Activated CD4-positive, alpha-beta T cell treated with anti-CD3 and anti-CD28 coated beads, Interleukin-2, amount 10 ng/mL, durations not matched to agents 7 days and 5 days (primary cell): Measurements from ENCODE around the gene CDC25C. TPM values are rescaled to one million over a fixed set of nuclear protein-coding genes. Genes with fewer than 3 reads are reported as not detected.

Experiments used
- CTCF ChIA-PET: fragments of 350-600 bp; sonication (Branson Sonifier 250); formaldehyde crosslinking; loops from one replicate; lab custom pipeline; 2021; ENCODE audit warnings: antibody characterized with exemption; lab: Charles Lee
- POLR2A ChIA-PET: fragments of 350-600 bp; sonication (Branson Sonifier 250); formaldehyde crosslinking; loops from one replicate; lab custom pipeline; 2021; ENCODE audit warnings: antibody characterized with exemption; lab: Charles Lee
- DNase-seq: peaks from one replicate; pipeline ENCODE4 v3.0.0-alpha.2; 2020
- H3K27ac Mint-ChIP-seq: one replicate; pipeline ENCODE4 v1.8.0; 2021; ENCODE audit warnings: mild to moderate bottlenecking, moderate library complexity, mixed read lengths
- H3K27me3 Mint-ChIP-seq: one replicate; pipeline ENCODE4 v1.8.0; 2021; ENCODE audit warnings: mixed read lengths
- H3K36me3 Mint-ChIP-seq: one replicate; pipeline ENCODE4 v1.8.0; 2021; ENCODE audit warnings: low read depth, mixed read lengths
- H3K4me1 Mint-ChIP-seq: one replicate; pipeline ENCODE4 v1.8.0; 2021; ENCODE audit warnings: mixed read lengths
- H3K4me3 Mint-ChIP-seq: one replicate; pipeline ENCODE4 v1.8.0; 2021; ENCODE audit warnings: mild to moderate bottlenecking, moderate library complexity, mixed read lengths
- H3K9me3 Mint-ChIP-seq: one replicate; pipeline ENCODE4 v1.8.0; 2021; ENCODE audit warnings: mixed read lengths
- total RNA-seq, 2 experiments: library from RNA; stranded (reverse); gene quantifications; one replicate each; pipeline ENCODE4 v1.2.3, GENCODE V29; 2021

The CDC25C gene
- total RNA-seq, 2 experiments from 2014 or later: 15.8 to 19.0 TPM

GRCh38 chr5:138354387-138354786 is 22.8 kb upstream of the CDC25C start:
- CTCF ChIA-PET: interaction anchor here (0.6 to 9.3 kb wide), 13 partner anchors 9 to 1068 kb away, joined by 3 to 444 read pairs (median 5); partner anchors contain the start of genes CDC25C and FAM53C
- no peaks in the 10 kb centered on the region for H3K27me3 Mint-ChIP-seq
- DNase-seq: no peak

DNA sequence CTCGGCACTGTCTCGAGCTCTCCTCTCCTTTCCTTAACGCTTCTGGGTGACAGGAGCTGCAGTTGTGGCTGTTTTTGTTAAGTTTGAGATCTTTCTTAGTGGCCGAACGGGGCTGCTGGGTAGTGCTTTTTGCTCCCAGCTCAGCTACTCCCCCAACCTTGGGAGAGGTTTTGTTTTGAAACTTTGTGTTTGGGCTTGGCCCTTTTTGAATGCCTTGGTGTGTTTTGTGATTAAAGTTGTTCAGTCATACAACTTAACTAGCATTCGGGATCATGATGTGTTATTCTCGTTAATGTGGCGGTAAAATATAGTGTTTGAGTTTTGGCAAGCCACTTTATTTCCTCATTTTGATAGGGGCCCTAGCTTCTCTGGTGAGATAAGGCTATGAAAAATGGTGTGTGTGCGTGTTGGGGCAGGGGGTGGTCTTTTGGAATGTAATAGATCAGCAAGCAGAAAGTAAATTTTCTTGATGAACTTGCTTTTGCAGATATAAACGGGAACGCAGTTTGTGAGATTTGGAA is 22.0 kb upstream of the CDC25C start:
- Mint-ChIP-seq H3K4me1 (peaks cover 47% of the 10 kb centered on the region), H3K4me3 (peak overlapping the region; percentile 93), H3K27me3 (no peaks in the 10 kb centered on the region), H3K36me3 (peaks cover 36% of the 10 kb centered on the region), H3K27ac (peak overlapping the region; percentile 98), H3K9me3 (peaks cover 6% of the 10 kb centered on the region)
- DNase-seq: no peak
- POLR2A ChIA-PET: interaction anchor here (0.6 to 2.1 kb wide), 4 partner anchors 16 to 319 kb away, joined by 3 to 10 read pairs (median 6); partner anchors contain the start of genes ETF1 and FAM53C
- CTCF ChIA-PET: interaction anchor here (0.6 to 9.3 kb wide), 44 partner anchors 8 to 938 kb away, joined by 3 to 444 read pairs (median 4); partner anchors contain the start of genes BRD8, CDC23, CDC25C and EGR1

More at GRCh38 chr5:138354387-138354786, 22.8 kb upstream of the CDC25C start:
- POLR2A ChIA-PET: interaction anchor here (2.1 kb wide), 1 partner anchor 17 kb away, joined by 10 read pairs; the partner anchor contains the start of gene FAM53C
- H3K4me3 Mint-ChIP-seq: peak overlapping the region; percentile 93
- H3K4me1 Mint-ChIP-seq: peaks cover 47% of the 10 kb centered on the region
- H3K9me3 Mint-ChIP-seq: peaks cover 6% of the 10 kb centered on the region
- peak overlapping the region; percentile 98 for H3K27ac Mint-ChIP-seq
- H3K36me3 Mint-ChIP-seq: peaks cover 30% of the 10 kb centered on the region

DNA sequence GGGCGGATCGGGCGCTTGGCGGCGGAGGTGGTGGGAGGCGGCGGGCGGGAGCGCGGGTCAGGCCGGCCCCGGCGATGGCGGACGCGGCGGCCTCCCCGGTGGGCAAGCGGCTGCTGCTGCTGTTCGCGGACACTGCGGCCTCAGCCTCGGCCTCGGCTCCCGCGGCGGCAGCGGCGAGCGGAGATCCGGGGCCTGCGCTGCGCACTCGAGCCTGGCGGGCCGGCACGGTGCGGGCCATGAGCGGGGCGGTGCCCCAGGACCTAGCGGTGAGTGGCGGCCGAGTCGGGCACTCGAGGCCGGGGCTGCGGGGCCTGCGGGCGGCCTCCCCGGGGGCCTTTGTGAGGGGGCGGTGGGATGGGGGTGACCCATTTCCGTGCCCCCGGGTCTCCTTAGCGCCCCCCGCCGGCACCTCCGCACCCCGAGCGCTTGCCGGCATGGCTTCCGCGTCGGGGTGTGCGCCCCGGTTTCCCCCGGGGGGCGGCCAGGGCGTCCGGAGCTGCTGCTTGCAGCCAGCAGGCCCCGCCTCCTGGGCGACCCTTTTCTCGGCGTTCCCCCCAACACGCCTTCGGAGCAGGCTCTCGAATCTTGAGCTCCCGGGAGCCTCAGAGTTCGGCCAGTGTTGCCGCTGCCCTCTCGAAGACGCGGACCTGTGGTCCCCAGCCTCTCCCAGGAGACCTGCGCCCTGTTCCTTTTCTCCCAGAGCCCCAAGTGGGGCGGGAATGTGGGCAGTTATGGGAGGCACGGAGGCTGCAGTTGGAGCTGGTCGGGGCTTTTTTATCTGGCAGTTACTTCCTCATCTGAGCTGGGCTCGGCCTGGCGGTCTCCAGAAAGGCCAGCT is 21.3 kb upstream of the CDC25C start:
- peaks cover 6% of the 10 kb centered on the region for H3K9me3 Mint-ChIP-seq
- CTCF ChIA-PET: interaction anchor here (0.6 to 9.3 kb wide), 85 partner anchors 8 to 1585 kb away, joined by 3 to 444 read pairs (median 4); partner anchors contain the start of genes BRD8, CDC23, CDC25C and EGR1
- no peaks in the 10 kb centered on the region for H3K27me3 Mint-ChIP-seq
- H3K36me3 Mint-ChIP-seq: peaks cover 41% of the 10 kb centered on the region
- peak; percentile 73 for DNase-seq
- POLR2A ChIA-PET: interaction anchor here (0.6 to 2.1 kb wide), 7 partner anchors 14 to 318 kb away, joined by 3 to 10 read pairs (median 5); partner anchors contain the start of genes CDC23, ETF1 and FAM53C
- peaks cover 47% of the 10 kb centered on the region for H3K4me1 Mint-ChIP-seq
- peak overlapping the region; percentile 98 for H3K27ac Mint-ChIP-seq
- H3K4me3 Mint-ChIP-seq: peak overlapping the region; percentile 93

- Mint-ChIP-seq H3K9me3 (peaks cover 6% of the 10 kb centered on the region), H3K36me3 (peaks cover 47% of the 10 kb centered on the region)
Observed at GRCh38 chr5:138352071-138352721, 20.6 kb upstream of the CDC25C start, which contains the start of gene KDM3B. TSS of gene KDM3B (plus strand) at chr5:138352685. CDS start at chr5:138352796, 111 bp downstream.

DNA sequence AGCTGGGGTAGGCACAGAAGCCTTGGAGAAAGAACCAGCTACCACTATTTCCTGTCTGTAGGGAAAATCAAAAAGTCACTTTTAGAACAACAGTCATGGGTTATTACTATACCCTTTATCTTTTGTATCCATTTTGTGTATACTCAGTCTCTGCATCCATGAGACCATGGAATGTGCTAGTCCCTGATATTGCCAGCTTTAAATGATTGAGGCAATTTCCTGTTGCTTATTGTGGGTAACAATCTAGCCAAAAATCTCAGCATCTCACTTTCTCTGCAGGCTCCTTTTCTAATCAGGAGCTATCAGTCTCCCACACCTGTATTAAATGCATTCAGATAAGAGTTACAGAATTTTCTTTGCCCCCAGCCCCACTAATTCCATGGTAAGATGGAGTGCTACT is 19.9 kb upstream of the CDC25C start:
- H3K4me3 Mint-ChIP-seq: peak overlapping the region; percentile 60
- H3K9me3 Mint-ChIP-seq: peaks cover 6% of the 10 kb centered on the region
- H3K27me3 Mint-ChIP-seq: no peaks in the 10 kb centered on the region
- H3K27ac Mint-ChIP-seq: no peak overlapping the region
- CTCF ChIA-PET: interaction anchor here (0.7 to 9.3 kb wide), 54 partner anchors 10 to 312 kb away, joined by 3 to 444 read pairs (median 6); partner anchors contain the start of genes BRD8, CDC23, CDC25C and EGR1
- DNase-seq: no peak
- peaks cover 50% of the 10 kb centered on the region for H3K36me3 Mint-ChIP-seq
- peaks cover 44% of the 10 kb centered on the region for H3K4me1 Mint-ChIP-seq
- POLR2A ChIA-PET: no interaction called here

More at GRCh38 chr5:138352071-138352721, 20.6 kb upstream of the CDC25C start, which contains the start of gene KDM3B:
- ChIA-PET POLR2A (interaction anchor here (0.6 to 1.0 kb wide), 3 partner anchors 13 to 175 kb away, joined by 3 to 6 read pairs (median 3); partner anchors contain the start of gene CDC23), CTCF (interaction anchor here (0.6 to 9.3 kb wide), 84 partner anchors 9 to 1585 kb away, joined by 3 to 444 read pairs (median 4); partner anchors contain the start of genes BRD8, CDC23, CDC25C and EGR1)
- H3K27me3 Mint-ChIP-seq: no peaks in the 10 kb centered on the region
- H3K4me1 Mint-ChIP-seq: peaks cover 47% of the 10 kb centered on the region
- DNase-seq: peak; percentile 88
- H3K4me3 Mint-ChIP-seq: peak within 1 kb of the TSS; percentile 93
- peak within 1 kb of the TSS; percentile 98 for H3K27ac Mint-ChIP-seq

- no peak overlapping the region for H3K27ac Mint-ChIP-seq
- peaks cover 41% of the 10 kb centered on the region for H3K4me1 Mint-ChIP-seq
- ChIA-PET POLR2A (no interaction called here), CTCF (interaction anchor here (1.1 to 9.3 kb wide), 15 partner anchors 16 to 167 kb away, joined by 3 to 444 read pairs (median 7); partner anchors contain the start of genes CDC25C, EGR1 and FAM53C)
- no peak for DNase-seq
- no peaks in the 10 kb centered on the region for H3K27me3 Mint-ChIP-seq
- no peak overlapping the region for H3K4me3 Mint-ChIP-seq
- peaks cover 52% of the 10 kb centered on the region for H3K36me3 Mint-ChIP-seq
- H3K9me3 Mint-ChIP-seq: peaks cover 6% of the 10 kb centered on the region
Observed at GRCh38 chr5:138351056-138351455, 19.5 kb upstream of the CDC25C start.

- DNase-seq: no peak
- ChIA-PET CTCF (interaction anchor here (2.0 to 9.3 kb wide), 3 partner anchors 15 to 62 kb away, joined by 16 to 444 read pairs (median 73); partner anchors contain the start of genes CDC25C and FAM53C), POLR2A (interaction anchor here (0.8 kb wide), 1 partner anchor 11 kb away, joined by 3 read pairs; no protein-coding TSS in a partner anchor)
- H3K9me3 Mint-ChIP-seq: peaks cover 6% of the 10 kb centered on the region
- peaks cover 57% of the 10 kb centered on the region for H3K36me3 Mint-ChIP-seq
- no peaks in the 10 kb centered on the region for H3K27me3 Mint-ChIP-seq
- H3K4me3 Mint-ChIP-seq: no peak overlapping the region
- H3K4me1 Mint-ChIP-seq: peaks cover 36% of the 10 kb centered on the region
- no peak overlapping the region for H3K27ac Mint-ChIP-seq
Observed at GRCh38 chr5:138350563-138350890, 18.9 kb upstream of the CDC25C start.

DNA sequence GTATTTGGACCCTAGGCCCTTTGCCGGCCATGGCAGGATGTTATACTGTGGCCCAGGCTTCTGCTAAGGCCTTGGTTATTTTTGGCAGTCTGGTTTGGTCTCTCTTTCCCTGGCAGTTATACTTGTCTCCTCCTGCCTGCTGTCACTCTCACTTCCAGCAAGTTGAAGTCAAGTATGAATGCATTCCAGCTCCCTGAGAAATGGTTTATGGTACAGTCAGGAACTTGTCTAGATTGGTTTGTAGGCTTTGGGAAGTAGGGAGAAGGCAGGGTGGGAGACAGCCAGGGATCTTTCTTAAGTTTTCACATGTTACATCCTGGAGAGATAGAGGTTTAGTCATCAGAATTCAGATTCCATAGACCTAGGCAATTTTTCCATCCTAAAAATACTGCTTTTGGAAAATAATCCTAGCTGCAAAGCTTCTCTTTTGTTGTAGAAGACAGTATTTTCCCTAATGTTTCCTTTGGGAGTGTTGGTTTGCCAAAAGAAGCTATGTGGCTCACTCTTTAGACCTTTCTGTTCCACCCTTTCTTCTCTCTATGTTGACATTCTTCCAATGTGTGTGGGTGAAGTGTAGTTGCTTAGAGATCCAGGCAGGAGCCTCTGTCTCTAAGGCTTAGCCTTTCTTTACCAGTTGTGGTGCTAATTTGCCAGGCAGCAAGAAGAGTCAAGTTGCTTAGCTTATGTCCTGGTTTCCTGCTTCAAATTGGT is 18.4 kb upstream of the CDC25C start:
- Mint-ChIP-seq H3K36me3 (peaks cover 60% of the 10 kb centered on the region), H3K9me3 (peaks cover 6% of the 10 kb centered on the region), H3K27me3 (no peaks in the 10 kb centered on the region), H3K27ac (no peak overlapping the region), H3K4me1 (peaks cover 30% of the 10 kb centered on the region), H3K4me3 (no peak overlapping the region)
- ChIA-PET POLR2A (interaction anchor here (0.8 kb wide), 1 partner anchor 11 kb away, joined by 3 read pairs; no protein-coding TSS in a partner anchor), CTCF (interaction anchor here (0.6 to 9.3 kb wide), 4 partner anchors 14 to 76 kb away, joined by 3 to 444 read pairs (median 40); partner anchors contain the start of genes CDC25C and FAM53C)
- no peak for DNase-seq

GRCh38 chr5:138346889-138347288 is 15.3 kb upstream of the CDC25C start:
- H3K4me1 Mint-ChIP-seq: peaks cover 10% of the 10 kb centered on the region
- no peak overlapping the region for H3K4me3 Mint-ChIP-seq
- H3K36me3 Mint-ChIP-seq: peaks cover 60% of the 10 kb centered on the region
- ChIA-PET POLR2A (interaction anchor here (0.7 kb wide), 1 partner anchor 10 kb away, joined by 4 read pairs; no protein-coding TSS in a partner anchor), CTCF (interaction anchor here (9.3 kb wide), 1 partner anchor 11 kb away, joined by 444 read pairs; the partner anchor contains the start of genes CDC25C and FAM53C)
- no peak for DNase-seq
- H3K9me3 Mint-ChIP-seq: peaks cover 2% of the 10 kb centered on the region
- H3K27ac Mint-ChIP-seq: no peak overlapping the region
- H3K27me3 Mint-ChIP-seq: no peaks in the 10 kb centered on the region

- H3K27me3 Mint-ChIP-seq: no peaks in the 10 kb centered on the region
- POLR2A ChIA-PET: no interaction called here
- CTCF ChIA-PET: interaction anchor here (0.6 to 1.2 kb wide), 2 partner anchors 8 to 60 kb away, joined by 3 to 7 read pairs; no protein-coding TSS in a partner anchor
- H3K9me3 Mint-ChIP-seq: no peaks in the 10 kb centered on the region
- H3K4me3 Mint-ChIP-seq: no peak overlapping the region
- H3K4me1 Mint-ChIP-seq: peaks cover 18% of the 10 kb centered on the region
- H3K36me3 Mint-ChIP-seq: peaks cover 61% of the 10 kb centered on the region
- DNase-seq: no peak
- H3K27ac Mint-ChIP-seq: no peak overlapping the region
Observed at GRCh38 chr5:138344887-138345622, 13.5 kb upstream of the CDC25C start.
